Measurements from ENCODE around the gene PEX26. TPM values are rescaled to one million over a fixed set of nuclear protein-coding genes. Genes with fewer than 3 reads are reported as not detected.
A peak's percentile ranks its signal among the peaks of the same experiment; 100 is the strongest.

Gene PEX26
- total RNA-seq, 6 experiments from 2014 or later: 38.9 to 49.8 (median 43.5) TPM

DNA sequence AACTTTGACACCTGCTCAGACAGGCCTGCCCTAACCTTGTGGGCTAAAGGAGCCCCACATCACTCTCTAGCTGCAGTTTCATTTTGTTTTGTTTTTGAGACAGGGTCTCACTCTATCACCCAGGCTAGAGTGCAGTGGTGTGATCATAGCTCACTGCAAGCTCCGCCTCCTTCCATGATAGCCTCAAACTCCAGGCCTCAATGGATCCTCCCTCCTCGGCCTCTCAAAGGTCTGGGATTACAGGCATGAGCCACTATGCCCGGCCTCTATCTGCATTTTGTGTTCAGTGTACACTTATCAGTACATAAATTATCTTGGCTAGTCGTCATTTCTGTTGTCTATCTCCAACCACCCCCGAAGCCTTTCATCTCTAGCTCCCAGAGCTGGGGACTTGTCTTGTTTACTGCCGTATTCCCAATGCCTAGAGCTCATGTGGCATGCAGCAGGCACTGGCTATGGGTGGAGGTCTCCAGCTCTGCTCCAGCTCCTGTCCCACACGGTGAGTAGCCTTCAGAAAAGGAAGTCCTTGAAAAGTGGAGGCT is 22.1 kb upstream of the PEX26 start:
- DNase-seq: no peak
- peaks cover 42% of the 10 kb centered on the region for H3K4me1 Mint-ChIP-seq (ENCODE audit: low read depth)
- no peaks in the 10 kb centered on the region; the same call in none of the 2 replicates for H3K27me3 Mint-ChIP-seq (ENCODE audit: insufficient read depth)
- H3K27ac Mint-ChIP-seq: peak overlapping the region; percentile 87
- TF ChIP-seq, protein P1, sequence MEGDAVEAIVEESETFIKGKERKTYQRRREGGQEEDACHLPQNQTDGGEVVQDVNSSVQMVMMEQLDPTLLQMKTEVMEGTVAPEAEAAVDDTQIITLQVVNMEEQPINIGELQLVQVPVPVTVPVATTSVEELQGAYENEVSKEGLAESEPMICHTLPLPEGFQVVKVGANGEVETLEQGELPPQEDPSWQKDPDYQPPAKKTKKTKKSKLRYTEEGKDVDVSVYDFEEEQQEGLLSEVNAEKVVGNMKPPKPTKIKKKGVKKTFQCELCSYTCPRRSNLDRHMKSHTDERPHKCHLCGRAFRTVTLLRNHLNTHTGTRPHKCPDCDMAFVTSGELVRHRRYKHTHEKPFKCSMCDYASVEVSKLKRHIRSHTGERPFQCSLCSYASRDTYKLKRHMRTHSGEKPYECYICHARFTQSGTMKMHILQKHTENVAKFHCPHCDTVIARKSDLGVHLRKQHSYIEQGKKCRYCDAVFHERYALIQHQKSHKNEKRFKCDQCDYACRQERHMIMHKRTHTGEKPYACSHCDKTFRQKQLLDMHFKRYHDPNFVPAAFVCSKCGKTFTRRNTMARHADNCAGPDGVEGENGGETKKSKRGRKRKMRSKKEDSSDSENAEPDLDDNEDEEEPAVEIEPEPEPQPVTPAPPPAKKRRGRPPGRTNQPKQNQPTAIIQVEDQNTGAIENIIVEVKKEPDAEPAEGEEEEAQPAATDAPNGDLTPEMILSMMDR (IDR thresholded peaks at IDR 0.05): no peak
- H3K36me3 Mint-ChIP-seq (ENCODE audit: low read depth): no peaks in the 10 kb centered on the region
- peak overlapping the region; percentile 69; the same call in 1 of the 2 replicates for H3K4me3 Mint-ChIP-seq
- H3K9me3 Mint-ChIP-seq: peaks cover 4% of the 10 kb centered on the region; the same call in 1 of the 2 replicates

DNA sequence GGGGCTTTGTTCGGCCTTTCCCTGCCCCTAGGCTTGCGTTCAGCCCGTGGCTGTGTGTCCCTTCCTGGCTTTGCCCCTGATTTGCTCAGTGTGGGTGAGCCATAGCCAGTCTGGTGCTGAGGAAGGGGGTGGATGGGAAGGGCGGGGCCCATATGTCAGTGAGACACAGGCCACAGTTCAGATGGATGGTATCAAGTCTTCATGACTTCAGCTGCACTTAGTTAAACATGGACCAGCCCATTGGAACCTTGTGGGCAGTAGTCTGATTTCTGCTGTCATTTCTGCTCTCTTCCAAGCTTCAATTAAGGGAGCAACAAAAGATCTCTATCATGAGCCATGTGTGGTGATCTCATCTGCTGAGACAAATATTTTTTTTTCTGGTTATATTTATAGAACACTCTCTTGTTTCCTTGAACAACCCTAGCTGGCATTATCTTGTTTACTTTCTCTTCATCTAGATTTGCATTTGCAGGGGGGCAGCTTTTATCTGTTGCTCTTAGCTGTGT is 21.6 kb upstream of the PEX26 start:
- Mint-ChIP-seq H3K4me1 (ENCODE audit: low read depth) (peaks cover 47% of the 10 kb centered on the region), H3K27me3 (ENCODE audit: insufficient read depth) (no peaks in the 10 kb centered on the region; the same call in none of the 2 replicates), H3K9me3 (peaks cover 4% of the 10 kb centered on the region; the same call in 1 of the 2 replicates), H3K27ac (peak overlapping the region; percentile 87), H3K4me3 (peak overlapping the region; percentile 69), H3K36me3 (ENCODE audit: low read depth) (no peaks in the 10 kb centered on the region)
- TF ChIP-seq, protein P1 (IDR thresholded peaks at IDR 0.05): no peak
- peak; percentile 88 for DNase-seq

DNA sequence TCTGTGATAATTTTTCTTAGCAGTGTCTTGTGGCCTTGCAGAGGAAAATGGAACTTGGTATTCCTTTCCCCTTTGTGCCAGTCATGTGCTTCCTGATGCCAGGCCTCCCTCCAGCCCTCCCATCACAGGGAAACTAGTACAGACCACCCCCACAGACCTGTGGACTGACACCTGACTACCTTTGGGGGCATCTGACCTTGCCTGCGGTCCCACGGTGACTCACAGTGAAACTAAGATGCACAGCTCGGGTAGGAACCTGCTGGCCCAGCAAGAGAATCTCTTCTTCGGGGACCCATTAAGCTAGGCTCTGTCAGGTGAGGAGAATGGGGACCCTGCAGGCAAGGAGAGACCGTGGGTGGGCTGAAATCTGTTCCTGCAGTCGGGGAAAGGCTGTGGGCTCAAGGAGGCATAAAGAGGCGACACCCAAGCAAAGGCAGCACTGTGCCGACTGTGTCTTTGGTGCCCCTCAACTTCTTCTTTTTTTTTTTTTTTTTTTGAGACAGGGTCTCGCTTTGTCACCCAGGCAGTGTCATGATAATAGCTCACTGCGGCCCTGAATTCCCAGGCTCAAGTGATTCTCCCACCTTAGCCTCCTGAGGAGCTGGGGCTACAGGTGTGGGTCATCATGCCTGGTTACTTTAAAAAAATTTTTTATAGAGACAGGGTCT is 20.8 kb upstream of the PEX26 start:
- H3K27me3 Mint-ChIP-seq (ENCODE audit: insufficient read depth): no peaks in the 10 kb centered on the region; the same call in none of the 2 replicates
- TF ChIP-seq, protein P1 (IDR thresholded peaks at IDR 0.05): no peak
- peaks cover 4% of the 10 kb centered on the region; the same call in 1 of the 2 replicates for H3K9me3 Mint-ChIP-seq
- H3K4me3 Mint-ChIP-seq: peak overlapping the region; percentile 69
- peak overlapping the region; percentile 87 for H3K27ac Mint-ChIP-seq
- DNase-seq: no peak
- H3K4me1 Mint-ChIP-seq (ENCODE audit: low read depth): peaks cover 52% of the 10 kb centered on the region
- H3K36me3 Mint-ChIP-seq (ENCODE audit: low read depth): no peaks in the 10 kb centered on the region

DNA sequence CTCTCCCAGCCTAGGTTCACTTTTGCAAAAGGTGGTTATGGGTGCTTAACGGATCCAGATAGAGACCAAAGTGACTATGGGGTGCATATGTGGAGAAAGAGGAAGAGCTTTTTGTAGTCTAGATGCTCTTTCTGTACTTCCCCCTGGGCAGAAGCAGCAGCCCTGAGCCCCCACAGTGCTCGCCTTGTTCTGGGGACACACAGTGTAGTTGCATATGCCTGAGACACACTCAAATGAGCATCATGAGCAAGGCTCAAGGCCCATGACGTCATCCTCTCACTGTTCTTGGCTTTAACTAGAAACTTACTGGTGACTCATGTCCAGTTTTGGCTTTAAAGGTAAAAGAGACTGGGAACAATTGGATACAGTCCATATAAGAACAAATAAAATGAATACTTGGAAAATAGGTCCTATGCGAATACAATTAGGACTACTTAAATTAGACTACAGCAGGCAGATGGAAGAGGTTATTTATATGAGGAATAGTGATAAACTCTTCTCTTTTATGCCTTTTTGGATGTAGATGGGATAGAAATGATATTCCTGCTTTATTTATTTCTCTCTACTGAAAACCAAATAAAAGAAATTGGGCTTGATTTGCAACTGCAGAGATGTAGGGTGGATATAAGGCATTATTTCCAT is 20.1 kb upstream of the PEX26 start:
- no peaks in the 10 kb centered on the region; the same call in 1 of the 2 replicates for H3K27me3 Mint-ChIP-seq (ENCODE audit: insufficient read depth)
- DNase-seq: peak; percentile 94
- TF ChIP-seq, protein P1 (IDR thresholded peaks at IDR 0.05): no peak
- no peaks in the 10 kb centered on the region for H3K36me3 Mint-ChIP-seq (ENCODE audit: low read depth)
- peaks cover 55% of the 10 kb centered on the region for H3K4me1 Mint-ChIP-seq (ENCODE audit: low read depth)
- no peaks in the 10 kb centered on the region for H3K9me3 Mint-ChIP-seq
- peak overlapping the region; percentile 81 for H3K27ac Mint-ChIP-seq
- H3K4me3 Mint-ChIP-seq: peak overlapping the region; percentile 36; the same call in 1 of the 2 replicates

DNA sequence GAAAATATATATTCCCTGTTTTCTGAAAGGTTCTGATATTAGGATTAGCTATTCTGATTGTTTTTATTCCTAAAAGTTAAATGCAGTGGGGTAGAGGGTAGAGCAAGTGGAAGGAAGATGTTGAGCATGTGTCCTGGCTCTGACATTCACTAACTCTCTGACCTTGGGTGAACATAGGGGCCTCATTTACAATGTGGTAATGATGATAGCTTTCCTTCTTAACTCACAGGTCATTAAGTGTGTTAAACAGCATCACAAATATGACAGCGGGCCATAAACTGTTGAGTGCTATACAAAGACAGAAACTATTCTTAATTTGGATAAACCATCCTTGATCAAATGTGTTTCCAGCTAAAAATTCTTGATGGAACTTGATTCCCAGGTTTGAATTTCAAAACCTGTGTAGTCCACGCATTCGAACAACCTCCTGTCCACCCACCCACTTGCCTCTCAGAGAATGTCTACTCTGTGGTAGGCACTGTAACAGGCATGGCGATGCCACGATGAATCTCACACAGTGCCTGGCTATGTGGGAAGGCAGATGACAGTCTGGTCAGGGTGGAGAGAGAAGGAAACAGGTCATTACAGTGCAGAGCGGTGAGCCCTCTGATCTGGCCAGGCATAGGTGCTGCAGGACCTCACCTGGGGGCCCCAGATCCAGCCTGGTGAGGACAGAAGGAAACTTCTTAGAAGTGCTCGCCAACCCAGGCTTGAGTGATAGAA is 19.3 kb upstream of the PEX26 start:
- H3K4me3 Mint-ChIP-seq: no peak overlapping the region
- TF ChIP-seq, protein P1 (IDR thresholded peaks at IDR 0.05): no peak
- no peak for DNase-seq
- no peaks in the 10 kb centered on the region; the same call in 1 of the 2 replicates for H3K27me3 Mint-ChIP-seq (ENCODE audit: insufficient read depth)
- no peaks in the 10 kb centered on the region for H3K9me3 Mint-ChIP-seq
- H3K36me3 Mint-ChIP-seq (ENCODE audit: low read depth): no peaks in the 10 kb centered on the region
- peaks cover 63% of the 10 kb centered on the region for H3K4me1 Mint-ChIP-seq (ENCODE audit: low read depth)
- H3K27ac Mint-ChIP-seq: no peak overlapping the region

Measured in HFFc6 (cell line).